ENCODE data around the gene PPP1R14C. TPM values are rescaled to one million over a fixed set of nuclear protein-coding genes. Genes with fewer than 3 reads are reported as not detected.

PPP1R14C gene
- 0.11 TPM for polyA plus RNA-seq (2013)

DNA sequence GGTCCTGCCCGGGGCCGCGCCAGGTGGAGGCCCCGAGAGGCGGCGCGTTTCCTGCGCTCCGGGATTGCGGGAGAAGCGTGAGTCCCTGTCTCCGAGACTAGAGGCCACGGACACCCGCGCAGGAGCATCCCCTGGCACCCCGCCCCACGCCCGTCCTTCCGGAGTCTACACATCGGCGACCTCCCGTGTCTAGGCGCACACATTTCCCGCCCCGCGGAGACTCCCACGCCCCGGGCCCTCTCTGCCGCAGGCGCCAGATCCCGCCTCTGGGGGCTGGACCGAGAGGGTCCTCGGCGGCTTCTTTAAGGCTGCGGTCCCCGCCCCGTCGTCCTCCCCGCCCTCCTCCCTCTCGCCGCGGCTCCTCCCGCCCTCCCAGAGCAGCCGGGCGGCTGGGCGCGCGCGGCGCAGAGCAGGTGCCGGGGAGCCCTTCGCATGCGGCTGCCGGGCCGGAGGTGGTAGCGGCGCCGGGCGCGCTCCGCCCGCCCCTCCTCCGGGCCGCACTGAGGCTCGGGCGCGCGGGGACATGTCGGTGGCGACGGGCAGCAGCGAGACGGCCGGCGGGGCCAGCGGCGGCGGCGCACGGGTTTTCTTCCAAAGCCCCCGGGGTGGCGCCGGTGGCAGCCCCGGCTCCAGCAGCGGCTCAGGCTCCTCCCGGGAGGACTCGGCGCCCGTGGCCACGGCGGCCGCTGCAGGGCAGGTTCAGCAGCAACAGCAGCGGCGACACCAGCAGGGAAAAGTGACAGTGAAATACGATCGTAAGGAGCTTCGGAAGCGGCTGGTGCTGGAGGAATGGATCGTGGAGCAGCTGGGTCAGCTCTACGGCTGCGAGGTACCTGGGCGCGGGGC lies at the start of gene PPP1R14C:
Gene PPP1R14C, plus strand, starts transcription at position 375 of the 846 bp plus-strand sequence. Its CDS starts 149 bp downstream, at position 524.
- Histone ChIP-seq H3K4me3 (ENCODE audit: control insufficient read depth in 1 of 7, extremely low read depth in 1 of 7, insufficient read depth in 4 of 7, low read depth in 2 of 7, low read length in 6 of 7) (peak within 1 kb of the TSS; percentile 23 to 74 (median 60)), H3K9me3 (ENCODE audit: control extremely low read depth in 1 of 5, control insufficient read depth in 4 of 5, insufficient read depth in 2 of 5, low read depth in 1 of 5, low read length in 4 of 5) (peaks cover 0 to 9% (median 6%) of the 10 kb centered on the region in 5 experiments), H3K4me1 (ENCODE audit: control extremely low read depth in 1 of 4, control insufficient read depth in 4 of 4, insufficient read depth in 4 of 4, low read length in 3 of 4) (peaks cover 6 to 52% (median 36%) of the 10 kb centered on the region in 4 experiments), H3K36me3 (ENCODE audit: control insufficient read depth in 4 of 4, insufficient read depth in 4 of 4, low read length in 3 of 4) (no peaks in the 10 kb centered on the region), H3K27me3 (replicated peaks in 2 of 5; ENCODE audit: control insufficient read depth in 4 of 5, insufficient read depth in 5 of 5, low read length in 4 of 5) (peaks cover 0 to 64% (median 38%) of the 10 kb centered on the region in 5 experiments), H3K27ac (ENCODE audit: insufficient read depth in 1 of 2, low read depth in 1 of 2, low read length in 2 of 2, poor library complexity in 1 of 2, severe bottlenecking in 2 of 2) (no peak within 1 kb of the TSS)
- DNase-seq, result peak in 2 of 3 donors; percentile 51 to 67
- ChIA-PET CTCF (no interaction called here), POLR2A (no interaction called here)
- WGBS (ENCODE audit: insufficient coverage), result under 1% methylated on average over 83 of the region's 103 CpGs

DNA sequence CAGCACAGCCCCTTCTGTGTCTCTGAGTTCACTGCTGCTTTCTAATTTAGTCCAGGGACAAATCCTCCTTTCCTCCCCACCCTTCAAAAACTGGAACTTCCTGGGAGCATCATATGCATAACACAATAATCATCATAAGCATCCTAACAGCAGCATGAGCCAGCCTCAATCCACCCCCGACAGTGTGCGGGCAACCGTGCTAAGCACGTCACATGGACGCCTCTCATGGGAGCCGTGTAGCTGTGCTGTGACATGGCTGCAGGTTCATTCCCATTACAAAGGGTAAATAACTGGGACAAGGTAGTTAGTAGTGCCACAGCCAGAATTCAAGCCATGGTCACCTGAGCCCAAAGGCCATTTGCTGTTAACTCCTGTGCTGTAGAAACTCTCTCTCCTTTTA lies 49.4 kb upstream of the PPP1R14C start:
- WGBS (ENCODE audit: insufficient coverage), result 96% methylated on average over 6 of the region's 6 CpGs
- DNase-seq, result no peak
- no peak overlapping the region for H3K4me3 ChIP-seq (ENCODE audit: control insufficient read depth in 1 of 7, extremely low read depth in 1 of 7, insufficient read depth in 4 of 7, low read depth in 2 of 7, low read length in 6 of 7)
- peaks cover 0 to 7% (median 3%) of the 10 kb centered on the region in 4 experiments for H3K4me1 ChIP-seq (ENCODE audit: control extremely low read depth in 1 of 4, control insufficient read depth in 4 of 4, insufficient read depth in 4 of 4, low read length in 3 of 4)
- no peak overlapping the region for H3K27ac ChIP-seq (ENCODE audit: insufficient read depth in 1 of 2, low read depth in 1 of 2, low read length in 2 of 2, poor library complexity in 1 of 2, severe bottlenecking in 2 of 2)
- CTCF ChIA-PET, result interaction anchor here (1.4 to 2.3 kb wide), 2 partner anchors 13 to 22 kb away, joined by 3 to 9 read pairs; no protein-coding TSS in a partner anchor
- no peaks in the 10 kb centered on the region for H3K9me3 ChIP-seq (ENCODE audit: control extremely low read depth in 1 of 5, control insufficient read depth in 4 of 5, insufficient read depth in 2 of 5, low read depth in 1 of 5, low read length in 4 of 5)
- H3K27me3 ChIP-seq (replicated peaks in 2 of 5; ENCODE audit: control insufficient read depth in 4 of 5, insufficient read depth in 5 of 5, low read length in 4 of 5), result peaks cover 0 to 6% (median 0%) of the 10 kb centered on the region in 5 experiments
- no peaks in the 10 kb centered on the region for H3K36me3 ChIP-seq (ENCODE audit: control insufficient read depth in 4 of 4, insufficient read depth in 4 of 4, low read length in 3 of 4)
- POLR2A ChIA-PET, result no interaction called here

- H3K4me3 ChIP-seq (ENCODE audit: control insufficient read depth in 1 of 7, extremely low read depth in 1 of 7, insufficient read depth in 4 of 7, low read depth in 2 of 7, low read length in 6 of 7), result no peak overlapping the region
- CTCF ChIA-PET, result interaction anchor here (1.5 kb wide), 1 partner anchor 17 kb away, joined by 3 read pairs; no protein-coding TSS in a partner anchor
- no peak for DNase-seq
- H3K27ac ChIP-seq (ENCODE audit: insufficient read depth in 1 of 2, low read depth in 1 of 2, low read length in 2 of 2, poor library complexity in 1 of 2, severe bottlenecking in 2 of 2), result no peak overlapping the region
- POLR2A ChIA-PET, result no interaction called here
- H3K27me3 ChIP-seq (replicated peaks in 2 of 5; ENCODE audit: control insufficient read depth in 4 of 5, insufficient read depth in 5 of 5, low read length in 4 of 5), result peaks cover 0 to 5% (median 0%) of the 10 kb centered on the region in 5 experiments
- peaks cover 0 to 7% (median 3%) of the 10 kb centered on the region in 4 experiments for H3K4me1 ChIP-seq (ENCODE audit: control extremely low read depth in 1 of 4, control insufficient read depth in 4 of 4, insufficient read depth in 4 of 4, low read length in 3 of 4)
- WGBS (ENCODE audit: insufficient coverage), result 88% methylated on average over 8 of the region's 10 CpGs
- H3K36me3 ChIP-seq (ENCODE audit: control insufficient read depth in 4 of 4, insufficient read depth in 4 of 4, low read length in 3 of 4), result no peaks in the 10 kb centered on the region
- H3K9me3 ChIP-seq (ENCODE audit: control extremely low read depth in 1 of 5, control insufficient read depth in 4 of 5, insufficient read depth in 2 of 5, low read depth in 1 of 5, low read length in 4 of 5), result no peaks in the 10 kb centered on the region
These were observed 44.7 kb upstream of the PPP1R14C start for GRCh38 chr6:150098155-150098554.

- 100% methylated on average over 5 of the region's 8 CpGs for WGBS (ENCODE audit: insufficient coverage)
These were observed 43.3 kb upstream of the PPP1R14C start for GRCh38 chr6:150099546-150099945.

GRCh38 chr6:150099953-150100352 lies 42.9 kb upstream of the PPP1R14C start:
- POLR2A ChIA-PET, result no interaction called here
- Histone ChIP-seq H3K27ac (ENCODE audit: insufficient read depth in 1 of 2, low read depth in 1 of 2, low read length in 2 of 2, poor library complexity in 1 of 2, severe bottlenecking in 2 of 2) (no peak overlapping the region), H3K4me1 (ENCODE audit: control extremely low read depth in 1 of 4, control insufficient read depth in 4 of 4, insufficient read depth in 4 of 4, low read length in 3 of 4) (peaks cover 0 to 1% (median under 1%) of the 10 kb centered on the region in 4 experiments), H3K9me3 (ENCODE audit: control extremely low read depth in 1 of 5, control insufficient read depth in 4 of 5, insufficient read depth in 2 of 5, low read depth in 1 of 5, low read length in 4 of 5) (no peaks in the 10 kb centered on the region), H3K27me3 (replicated peaks in 2 of 5; ENCODE audit: control insufficient read depth in 4 of 5, insufficient read depth in 5 of 5, low read length in 4 of 5) (peaks cover 0 to 5% (median 0%) of the 10 kb centered on the region in 5 experiments), H3K36me3 (ENCODE audit: control insufficient read depth in 4 of 4, insufficient read depth in 4 of 4, low read length in 3 of 4) (no peaks in the 10 kb centered on the region), H3K4me3 (ENCODE audit: control insufficient read depth in 1 of 7, extremely low read depth in 1 of 7, insufficient read depth in 4 of 7, low read depth in 2 of 7, low read length in 6 of 7) (no peak overlapping the region)
- peak in 2 of 3 donors; percentile 37 to 47 for DNase-seq
- CTCF ChIA-PET, result no interaction called here
- 100% methylated on average over 4 of the region's 11 CpGs for WGBS (ENCODE audit: insufficient coverage)

More at GRCh38 chr6:150099546-150099945, 43.3 kb upstream of the PPP1R14C start:
- H3K27ac ChIP-seq (ENCODE audit: insufficient read depth in 1 of 2, low read depth in 1 of 2, low read length in 2 of 2, poor library complexity in 1 of 2, severe bottlenecking in 2 of 2), result no peak overlapping the region
- H3K27me3 ChIP-seq (replicated peaks in 2 of 5; ENCODE audit: control insufficient read depth in 4 of 5, insufficient read depth in 5 of 5, low read length in 4 of 5), result peaks cover 0 to 5% (median 0%) of the 10 kb centered on the region in 5 experiments
- POLR2A ChIA-PET, result no interaction called here
- no peaks in the 10 kb centered on the region for H3K36me3 ChIP-seq (ENCODE audit: control insufficient read depth in 4 of 4, insufficient read depth in 4 of 4, low read length in 3 of 4)
- DNase-seq, result no peak
- no peaks in the 10 kb centered on the region for H3K9me3 ChIP-seq (ENCODE audit: control extremely low read depth in 1 of 5, control insufficient read depth in 4 of 5, insufficient read depth in 2 of 5, low read depth in 1 of 5, low read length in 4 of 5)
- H3K4me1 ChIP-seq (ENCODE audit: control extremely low read depth in 1 of 4, control insufficient read depth in 4 of 4, insufficient read depth in 4 of 4, low read length in 3 of 4), result peaks cover 0 to 5% (median 2%) of the 10 kb centered on the region in 4 experiments
- CTCF ChIA-PET, result no interaction called here
- H3K4me3 ChIP-seq (ENCODE audit: control insufficient read depth in 1 of 7, extremely low read depth in 1 of 7, insufficient read depth in 4 of 7, low read depth in 2 of 7, low read length in 6 of 7), result no peak overlapping the region

DNA sequence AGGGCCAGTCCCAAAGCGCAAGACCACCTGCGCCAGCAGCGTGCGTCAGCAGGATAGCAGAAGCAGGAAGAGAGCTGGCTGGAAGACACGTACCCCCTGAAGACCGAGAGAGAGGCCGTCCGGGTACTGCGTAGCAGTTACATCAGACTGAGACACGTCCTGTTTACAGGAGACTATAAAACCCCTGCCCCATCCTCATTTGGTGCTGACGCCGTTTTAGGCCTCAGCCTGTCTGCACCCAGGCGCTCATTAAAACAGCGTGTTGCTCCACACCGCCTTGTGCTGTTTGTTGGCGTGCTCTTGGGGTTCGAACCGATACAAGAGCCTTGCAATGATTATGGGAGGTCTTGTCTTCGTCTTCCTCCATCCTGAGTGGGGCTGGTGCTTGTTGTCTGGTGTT lies 42.1 kb upstream of the PPP1R14C start:
- H3K36me3 ChIP-seq (ENCODE audit: control insufficient read depth in 4 of 4, insufficient read depth in 4 of 4, low read length in 3 of 4), result no peaks in the 10 kb centered on the region
- H3K9me3 ChIP-seq (ENCODE audit: control extremely low read depth in 1 of 5, control insufficient read depth in 4 of 5, insufficient read depth in 2 of 5, low read depth in 1 of 5, low read length in 4 of 5), result no peaks in the 10 kb centered on the region
- WGBS (ENCODE audit: insufficient coverage), result 96% methylated on average over 18 of the region's 19 CpGs
- no peak for DNase-seq
- CTCF ChIA-PET, result no interaction called here
- no peak overlapping the region for H3K27ac ChIP-seq (ENCODE audit: insufficient read depth in 1 of 2, low read depth in 1 of 2, low read length in 2 of 2, poor library complexity in 1 of 2, severe bottlenecking in 2 of 2)
- H3K4me3 ChIP-seq (ENCODE audit: control insufficient read depth in 1 of 7, extremely low read depth in 1 of 7, insufficient read depth in 4 of 7, low read depth in 2 of 7, low read length in 6 of 7), result no peak overlapping the region
- POLR2A ChIA-PET, result no interaction called here
- H3K4me1 ChIP-seq (ENCODE audit: control extremely low read depth in 1 of 4, control insufficient read depth in 4 of 4, insufficient read depth in 4 of 4, low read length in 3 of 4), result no peaks in the 10 kb centered on the region
- peaks cover 0 to 5% (median 0%) of the 10 kb centered on the region in 5 experiments for H3K27me3 ChIP-seq (replicated peaks in 2 of 5; ENCODE audit: control insufficient read depth in 4 of 5, insufficient read depth in 5 of 5, low read length in 4 of 5)

GRCh38 chr6:150102750-150103270 lies 40.0 kb upstream of the PPP1R14C start:
- Histone ChIP-seq H3K36me3 (ENCODE audit: control insufficient read depth in 4 of 4, insufficient read depth in 4 of 4, low read length in 3 of 4) (no peaks in the 10 kb centered on the region), H3K9me3 (ENCODE audit: control extremely low read depth in 1 of 5, control insufficient read depth in 4 of 5, insufficient read depth in 2 of 5, low read depth in 1 of 5, low read length in 4 of 5) (no peaks in the 10 kb centered on the region), H3K4me3 (ENCODE audit: control insufficient read depth in 1 of 7, extremely low read depth in 1 of 7, insufficient read depth in 4 of 7, low read depth in 2 of 7, low read length in 6 of 7) (no peak overlapping the region), H3K4me1 (ENCODE audit: control extremely low read depth in 1 of 4, control insufficient read depth in 4 of 4, insufficient read depth in 4 of 4, low read length in 3 of 4) (no peaks in the 10 kb centered on the region), H3K27ac (ENCODE audit: insufficient read depth in 1 of 2, low read depth in 1 of 2, low read length in 2 of 2, poor library complexity in 1 of 2, severe bottlenecking in 2 of 2) (no peak overlapping the region), H3K27me3 (replicated peaks in 2 of 5; ENCODE audit: control insufficient read depth in 4 of 5, insufficient read depth in 5 of 5, low read length in 4 of 5) (no peaks in the 10 kb centered on the region)
- no peak for DNase-seq
- CTCF ChIA-PET, result no interaction called here
- POLR2A ChIA-PET, result no interaction called here
- no CpG with 5 or more reads among the region's 4 CpGs for WGBS (ENCODE audit: insufficient coverage)

All from common myeloid progenitor, CD34-positive (primary cell).